ENCODE measurements around the gene WARS2.

The WARS2 gene

GRCh38 chr1:119011706-119012105 is 128.7 kb downstream of the WARS2 start:
- DNase-seq: no peak

- no peak for DNase-seq
These were observed 129.3 kb downstream of the WARS2 start for GRCh38 chr1:119011116-119011515.

- DNase-seq: no peak
These were observed 130.3 kb downstream of the WARS2 start for GRCh38 chr1:119010201-119010600.

- no peak for DNase-seq
These were observed 131.2 kb downstream of the WARS2 start for GRCh38 chr1:119009312-119009655.

- DNase-seq: peak; percentile 42
These were observed 131.8 kb downstream of the WARS2 start for GRCh38 chr1:119008483-119009311.

GRCh38 chr1:119007670-119008482 is 132.6 kb downstream of the WARS2 start:
- DNase-seq: peak; percentile 9

GRCh38 chr1:119007339-119007669 is 133.1 kb downstream of the WARS2 start:
- no peak for DNase-seq

GRCh38 chr1:119006406-119007279 is 133.8 kb downstream of the WARS2 start:
- DNase-seq: no peak

GRCh38 chr1:119005724-119006405 is 134.6 kb downstream of the WARS2 start:
- DNase-seq: no peak

GRCh38 chr1:119004781-119005180 is 135.7 kb downstream of the WARS2 start:
- no peak for DNase-seq

GRCh38 chr1:119004129-119004527 is 136.3 kb downstream of the WARS2 start:
- DNase-seq: no peak

- DNase-seq: no peak
These were observed 136.9 kb downstream of the WARS2 start for GRCh38 chr1:119003413-119004128.

- DNase-seq: peak; percentile 15
These were observed 138.3 kb downstream of the WARS2 start for GRCh38 chr1:119002028-119002686.

- no peak for DNase-seq
These were observed 139.0 kb downstream of the WARS2 start for GRCh38 chr1:119001181-119002027.

GRCh38 chr1:119000371-119001180 is 139.9 kb downstream of the WARS2 start:
- DNase-seq: peak; percentile 45

GRCh38 chr1:118999348-119000071 is 140.9 kb downstream of the WARS2 start:
- DNase-seq: no peak

GRCh38 chr1:118998171-118998570 is 142.3 kb downstream of the WARS2 start:
- DNase-seq: no peak

- no peak for DNase-seq
These were observed 143.2 kb downstream of the WARS2 start for GRCh38 chr1:118997225-118997624.
